PC-9 (cell line): ENCODE measurements around the gene R3HDM1. TPM values are rescaled to one million over a fixed set of nuclear protein-coding genes. Genes with fewer than 3 reads are reported as not detected.

Source experiments
- BruUV-seq: library from RNA; stranded (reverse); fragments of 400-500 nt; replicated peaks from 2 replicates; lab custom pipeline; 2021; lab: Mats Ljungman, UMichigan
- CTCF ChIA-PET: fragments of 300-600 bp; sonication (Branson Sonifier 250); formaldehyde crosslinking; loops from one replicate; lab custom pipeline; 2022; ENCODE audit warnings: antibody characterized with exemption; lab: Charles Lee
- POLR2A ChIA-PET: fragments of 300-600 bp; sonication (Branson Sonifier 250); formaldehyde crosslinking; loops from one replicate; lab custom pipeline; 2022; ENCODE audit warnings: antibody characterized with exemption; ENCODE audit not compliant: unreplicated experiment; lab: Charles Lee
- DNase-seq, 2 experiments: peaks; one replicate each; pipeline versions ENCODE4 v3.0.0 to v3.0.0-alpha.2; 2015 to 2022; ENCODE audit warnings: mixed read lengths in 1 of 2
- H2AFZ ChIP-seq: fragments of 200-600 bp; sonication (generic); 2 replicates; pipeline ENCODE4 v1.8.1; 2017; ENCODE audit warnings: antibody characterized with exemption
- H3F3A ChIP-seq: fragments of 200-600 bp; sonication (generic); 2 replicates; pipeline ENCODE4 v1.8.1; 2017; ENCODE audit warnings: antibody characterized with exemption, mild to moderate bottlenecking, low read depth; ENCODE audit not compliant: insufficient read depth
- H3K27ac ChIP-seq: fragments of 200-600 bp; sonication (generic); 2 replicates; pipeline ENCODE4 v1.6.1; 2016; ENCODE audit warnings: mixed run types
- H3K27me3 ChIP-seq: fragments of 200-600 bp; sonication (generic); 2 replicates; pipeline ENCODE4 v1.6.1; 2016; ENCODE audit warnings: low read depth, mixed run types; ENCODE audit not compliant: insufficient read depth
- H3K36me3 ChIP-seq: fragments of 200-600 bp; sonication (generic); 2 replicates; pipeline ENCODE4 v1.6.1; 2016; ENCODE audit warnings: low read depth, mixed run types
- H3K4me1 ChIP-seq: fragments of 200-600 bp; sonication (generic); replicated peaks from 2 replicates; pipeline ENCODE4 v1.6.1; 2016; ENCODE audit warnings: mixed run types; ENCODE audit not compliant: insufficient read depth
- H3K4me2 ChIP-seq: fragments of 200-600 bp; sonication (generic); 2 replicates; pipeline ENCODE4 v1.6.1; 2017; ENCODE audit warnings: mixed run types
- H3K4me3 ChIP-seq: fragments of 200-600 bp; sonication (generic); 2 replicates; pipeline ENCODE4 v1.6.1; 2016; ENCODE audit warnings: mixed run types
- H3K79me2 ChIP-seq: fragments of 200-600 bp; sonication (generic); 2 replicates; pipeline ENCODE4 v1.6.1; 2017; ENCODE audit warnings: low read depth, mixed run types
- H3K9me2 ChIP-seq: fragments of 200-600 bp; sonication (generic); 2 replicates; pipeline ENCODE4 v1.8.1; 2017; ENCODE audit warnings: mild to moderate bottlenecking; ENCODE audit not compliant: insufficient read depth
- H3K9me3 ChIP-seq: fragments of 200-600 bp; sonication (generic); 2 replicates; pipeline ENCODE4 v1.8.1; 2016; ENCODE audit warnings: low read depth; ENCODE audit not compliant: insufficient read depth
- H4K20me1 ChIP-seq: fragments of 200-600 bp; sonication (generic); 2 replicates; pipeline ENCODE4 v1.8.1; 2017; ENCODE audit not compliant: insufficient read depth
- EZH2 ChIP-seq: fragments of 200-600 bp; sonication (generic); IDR thresholded peaks from 2 replicates; pipeline ENCODE4 v1.8.0; 2017; ENCODE audit warnings: antibody characterized with exemption, low read depth
- intact Hi-C: fragments of 100-400 bp; cut with micrococcal nuclease; formaldehyde crosslinking; loops from one replicate; pipeline ENCODE4 v1.10.0; 2022; ENCODE audit not compliant: unreplicated experiment
- total RNA-seq: library from RNA; stranded (reverse); gene quantifications from 2 replicates; pipeline ENCODE4 v1.2.3, GENCODE V29; 2021
- TF ChIP-seq, protein P1 (sequence below): fragments of 200-600 bp; sonication (generic); conservative IDR thresholded peaks from 2 replicates; pipeline ENCODE4 v1.6.1; 2017; ENCODE audit warnings: mixed run types, antibody characterized with exemption, mild to moderate bottlenecking, moderate library complexity

Gene R3HDM1
- total RNA-seq, 1 experiment from 2014 or later, result 36.7 TPM

- POLR2A ChIA-PET, result no interaction called here
- 0 out of 2 replicates have a peak, but pooled peaks cover 2% of the 10 kb centered on the region for H3F3A ChIP-seq
These were observed 104.0 kb downstream of the R3HDM1 start for GRCh38 chr2:135635212-135635835.

DNA sequence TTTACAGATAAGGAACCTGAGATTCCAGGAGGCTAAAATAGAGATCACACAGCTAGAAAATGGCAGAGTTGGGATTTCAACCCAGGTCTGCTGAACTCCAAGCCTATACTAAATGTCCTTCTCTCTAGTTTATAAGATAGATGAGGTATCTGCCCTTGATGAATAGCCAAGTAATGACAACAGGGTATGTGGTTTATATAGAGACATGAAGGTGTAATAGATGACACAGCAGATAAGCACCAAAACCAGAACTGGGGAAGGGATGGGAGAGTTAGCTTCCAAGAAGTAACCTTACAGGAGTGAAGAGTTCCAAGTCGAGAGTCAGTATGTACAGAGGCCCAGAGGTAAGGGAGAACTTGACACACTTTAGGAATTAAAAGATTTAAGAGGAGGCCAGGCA, 105.7 kb downstream of the R3HDM1 start:
- H3K9me3 ChIP-seq, result no peaks in the 10 kb centered on the region
- no peak overlapping the region for H3K4me2 ChIP-seq
- no peak overlapping the region for H3K4me3 ChIP-seq
- H3K27ac ChIP-seq, result no peak overlapping the region
- ChIA-PET POLR2A (no interaction called here), CTCF (no interaction called here)
- BruUV-seq, result no TSS peak
- no peak overlapping the region for H2AFZ ChIP-seq
- DNase-seq, result no peak
- intact Hi-C loops, result no loop called here
- no peaks in the 10 kb centered on the region for H3K27me3 ChIP-seq
- H4K20me1 ChIP-seq, result no peaks in the 10 kb centered on the region
- H3K4me1 ChIP-seq, result no peaks in the 10 kb centered on the region
- no peaks in the 10 kb centered on the region for H3K79me2 ChIP-seq
- 0 out of 2 replicates have a peak, but pooled peaks cover 3% of the 10 kb centered on the region for H3K36me3 ChIP-seq
- no peaks in the 10 kb centered on the region for H3F3A ChIP-seq
- TF ChIP-seq, protein P1, sequence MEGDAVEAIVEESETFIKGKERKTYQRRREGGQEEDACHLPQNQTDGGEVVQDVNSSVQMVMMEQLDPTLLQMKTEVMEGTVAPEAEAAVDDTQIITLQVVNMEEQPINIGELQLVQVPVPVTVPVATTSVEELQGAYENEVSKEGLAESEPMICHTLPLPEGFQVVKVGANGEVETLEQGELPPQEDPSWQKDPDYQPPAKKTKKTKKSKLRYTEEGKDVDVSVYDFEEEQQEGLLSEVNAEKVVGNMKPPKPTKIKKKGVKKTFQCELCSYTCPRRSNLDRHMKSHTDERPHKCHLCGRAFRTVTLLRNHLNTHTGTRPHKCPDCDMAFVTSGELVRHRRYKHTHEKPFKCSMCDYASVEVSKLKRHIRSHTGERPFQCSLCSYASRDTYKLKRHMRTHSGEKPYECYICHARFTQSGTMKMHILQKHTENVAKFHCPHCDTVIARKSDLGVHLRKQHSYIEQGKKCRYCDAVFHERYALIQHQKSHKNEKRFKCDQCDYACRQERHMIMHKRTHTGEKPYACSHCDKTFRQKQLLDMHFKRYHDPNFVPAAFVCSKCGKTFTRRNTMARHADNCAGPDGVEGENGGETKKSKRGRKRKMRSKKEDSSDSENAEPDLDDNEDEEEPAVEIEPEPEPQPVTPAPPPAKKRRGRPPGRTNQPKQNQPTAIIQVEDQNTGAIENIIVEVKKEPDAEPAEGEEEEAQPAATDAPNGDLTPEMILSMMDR, result no peak
- TF ChIP-seq EZH2, result no peak
- no peaks in the 10 kb centered on the region for H3K9me2 ChIP-seq

More at GRCh38 chr2:135635212-135635835, 104.0 kb downstream of the R3HDM1 start:
- intact Hi-C loops, result no loop called here
- Histone ChIP-seq H3K79me2 (no peaks in the 10 kb centered on the region), H3K4me3 (no peak overlapping the region), H3K36me3 (0 out of 2 replicates have a peak, but pooled peaks cover 3% of the 10 kb centered on the region), H3K4me1 (no peaks in the 10 kb centered on the region), H3K4me2 (no peak overlapping the region), H3K9me2 (no peaks in the 10 kb centered on the region), H3K9me3 (no peaks in the 10 kb centered on the region), H4K20me1 (no peaks in the 10 kb centered on the region), H3K27ac (no peak overlapping the region), H2AFZ (no peak overlapping the region), H3K27me3 (no peaks in the 10 kb centered on the region)
- no TSS peak for BruUV-seq
- CTCF ChIA-PET, result no interaction called here
- TF ChIP-seq, protein P1, result no peak
- no peak for TF ChIP-seq EZH2
- DNase-seq, result no peak

- intact Hi-C loops, result no loop called here
- POLR2A ChIA-PET, result no interaction called here
- BruUV-seq, result no TSS peak
These were observed 106.3 kb downstream of the R3HDM1 start for GRCh38 chr2:135637456-135638087.

More at GRCh38 chr2:135637456-135638087, 106.3 kb downstream of the R3HDM1 start:
- Histone ChIP-seq H3K27me3 (no peaks in the 10 kb centered on the region), H3F3A (no peaks in the 10 kb centered on the region), H3K4me1 (no peaks in the 10 kb centered on the region), H3K79me2 (no peaks in the 10 kb centered on the region), H4K20me1 (no peaks in the 10 kb centered on the region), H3K27ac (no peak overlapping the region), H3K4me3 (no peak overlapping the region), H3K4me2 (no peak overlapping the region), H3K9me3 (no peaks in the 10 kb centered on the region), H3K36me3 (0 out of 2 replicates have a peak, but pooled peaks cover 3% of the 10 kb centered on the region), H2AFZ (no peak overlapping the region), H3K9me2 (no peaks in the 10 kb centered on the region)
- CTCF ChIA-PET, result no interaction called here
- TF ChIP-seq EZH2, result no peak
- TF ChIP-seq, protein P1, result no peak
- no peak for DNase-seq
